NOMO-1 (cell line): ENCODE measurements around the gene MYB.

Source experiments
- DNase-seq, 2 experiments: peaks; one replicate each; lab custom pipeline; 2025; ENCODE audit not compliant: unreplicated experiment in 2 of 2; lab: John Stamatoyannopoulos, UW

The MYB gene

GRCh38 chr6:135215563-135215962 is 34.5 kb downstream of the MYB start:
- DNase-seq, result no peak

DNA sequence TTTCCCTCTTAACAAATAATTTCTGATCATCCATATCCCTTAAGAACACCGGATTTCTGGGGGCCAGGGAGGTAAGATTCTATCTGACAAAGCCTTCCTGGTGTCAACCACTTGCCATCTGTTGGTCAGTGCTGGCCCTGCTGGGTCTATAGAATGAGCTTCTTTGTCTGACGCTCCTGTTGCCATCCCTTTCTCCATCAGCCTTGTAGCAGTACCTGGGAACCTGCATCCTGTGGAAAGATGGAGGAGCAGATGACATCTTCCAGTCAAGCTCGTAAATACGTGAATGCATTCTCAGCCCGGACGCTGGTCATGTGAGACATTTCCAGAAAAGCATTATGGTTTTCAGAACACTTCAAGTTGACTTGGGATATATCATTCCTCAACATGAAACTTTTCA is 36.6 kb downstream of the MYB start:
- DNase-seq, result no peak

DNA sequence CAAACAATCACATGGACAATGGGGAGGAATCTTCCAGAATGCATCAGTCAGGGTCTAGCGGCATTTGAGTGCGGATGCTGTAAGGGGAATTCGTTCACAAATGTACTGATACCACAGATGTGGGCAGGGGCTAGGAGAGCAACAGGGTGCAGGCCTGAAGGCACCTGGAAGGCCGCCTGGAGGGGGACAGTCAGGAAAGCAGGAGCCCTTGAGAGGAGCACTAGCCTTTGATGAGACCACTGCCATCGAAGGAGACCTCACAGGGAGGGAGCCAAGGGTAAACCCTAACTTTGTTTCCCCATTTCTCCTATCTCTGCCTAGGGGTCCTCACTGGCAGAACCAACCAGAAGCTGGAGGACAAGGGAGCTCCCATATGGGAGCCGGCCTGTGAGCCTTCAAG is 38.2 kb downstream of the MYB start:
- DNase-seq, result no peak

DNA sequence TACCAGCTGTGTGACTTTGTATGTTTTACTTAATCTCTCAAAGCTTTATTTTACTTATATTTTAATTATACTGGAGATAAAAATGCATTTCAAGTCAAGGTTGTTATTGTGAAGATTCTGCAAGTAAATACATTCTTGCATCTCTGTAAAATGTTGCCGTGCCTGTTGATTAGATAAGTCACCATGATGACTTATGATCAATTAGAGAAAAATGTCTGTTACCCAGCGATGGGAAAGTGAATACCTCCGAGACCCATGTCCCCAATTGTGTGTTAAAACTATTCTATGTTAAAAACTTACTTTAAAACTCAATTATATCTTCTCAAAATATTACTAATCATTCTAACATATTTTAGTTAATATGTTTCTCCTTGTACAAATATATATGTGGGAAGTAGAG is 39.9 kb downstream of the MYB start:
- DNase-seq, result no peak

- no peak for DNase-seq
Measured at GRCh38 chr6:135221505-135221904, 40.4 kb downstream of the MYB start.

GRCh38 chr6:135222623-135223022 is 41.5 kb downstream of the MYB start:
- no peak for DNase-seq

GRCh38 chr6:135224037-135224647 is 43.0 kb downstream of the MYB start:
- no peak for DNase-seq

- DNase-seq, result no peak
Measured at GRCh38 chr6:135225911-135226310, 44.8 kb downstream of the MYB start.

DNA sequence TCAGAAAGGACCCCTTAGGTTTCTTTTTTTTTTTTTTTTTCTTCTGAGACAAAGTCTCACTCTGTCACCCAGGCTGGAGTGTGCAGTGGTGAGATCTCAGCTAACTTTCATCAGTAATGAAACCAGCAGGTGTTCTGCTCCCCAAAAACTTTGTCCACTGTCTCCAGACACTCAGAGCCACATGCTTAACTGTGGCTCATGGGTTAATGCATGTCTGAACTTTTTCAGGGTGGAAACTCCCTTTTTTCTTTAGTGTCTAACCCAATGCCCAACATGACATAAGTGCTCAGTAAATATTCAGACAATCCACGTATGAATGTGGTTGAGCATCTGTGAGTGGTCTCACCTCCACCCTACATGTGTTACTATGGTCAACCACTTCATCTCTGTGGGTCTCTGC is 45.4 kb downstream of the MYB start:
- no peak for DNase-seq

DNA sequence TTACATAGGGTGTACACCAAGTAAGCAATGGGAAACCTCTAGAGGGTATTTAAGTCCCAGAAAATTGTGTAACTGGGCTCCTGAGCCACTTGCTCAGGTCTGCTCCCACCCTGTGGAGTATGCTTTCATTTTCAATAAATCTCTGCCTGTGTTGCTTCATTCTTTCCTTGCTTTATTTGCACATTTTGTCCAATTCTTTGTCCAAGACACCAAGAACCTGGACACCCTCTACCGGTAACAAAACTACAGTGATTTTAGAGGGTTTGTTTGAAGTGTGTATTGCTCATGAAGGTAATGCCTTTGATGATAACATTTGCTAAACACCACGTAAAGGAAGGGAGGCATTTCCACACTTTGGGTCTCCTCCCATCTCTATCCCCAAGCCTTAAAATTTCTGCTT is 46.2 kb downstream of the MYB start:
- DNase-seq, result peak in 1 of 2 experiments; percentile 34

- peak in 1 of 2 experiments; percentile 21 for DNase-seq
Measured at GRCh38 chr6:135227758-135228157, 46.6 kb downstream of the MYB start.

DNA sequence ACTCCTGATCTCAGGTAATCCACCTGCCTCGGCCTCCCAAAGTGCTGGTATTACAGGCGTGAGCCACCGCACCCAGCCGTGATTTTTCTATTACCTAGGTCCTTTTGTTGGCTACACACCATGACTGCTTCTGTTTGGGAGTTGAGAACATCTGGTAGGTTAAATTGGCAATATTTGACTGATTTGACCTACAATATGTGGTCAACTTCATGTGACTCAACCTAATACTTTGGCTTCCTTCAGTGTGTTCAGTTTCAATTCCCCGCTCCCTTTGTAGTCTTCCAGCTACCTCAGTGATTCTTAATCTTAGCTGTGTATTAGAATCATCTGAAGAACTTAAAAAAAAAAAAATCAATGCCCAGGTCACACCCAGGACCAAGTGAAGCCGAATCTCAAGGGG is 47.4 kb downstream of the MYB start:
- no peak for DNase-seq

- DNase-seq, result no peak
Measured at GRCh38 chr6:135229996-135230395, 48.9 kb downstream of the MYB start.

- peak in 1 of 2 experiments; percentile 41 for DNase-seq
Measured at GRCh38 chr6:135230711-135231468, 49.8 kb downstream of the MYB start.

DNA sequence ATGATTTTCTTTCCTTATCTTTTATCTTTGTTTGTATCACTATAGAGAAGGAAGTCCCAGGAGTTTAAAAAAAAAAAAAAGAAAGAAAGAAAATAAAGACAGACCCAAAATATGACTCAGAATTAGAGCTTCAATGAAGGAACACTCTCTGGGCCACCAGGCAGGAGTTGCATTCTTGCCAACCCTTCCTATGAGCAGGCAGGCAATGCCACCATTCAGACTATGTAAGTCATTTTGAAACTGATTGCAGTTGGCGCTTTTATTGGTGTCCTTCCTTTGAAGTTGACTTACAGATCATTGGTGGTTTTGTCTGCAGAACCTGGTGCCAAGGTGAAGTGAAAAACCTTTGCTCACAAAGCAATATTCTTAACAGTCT is 50.3 kb downstream of the MYB start:
- DNase-seq, result no peak

DNA sequence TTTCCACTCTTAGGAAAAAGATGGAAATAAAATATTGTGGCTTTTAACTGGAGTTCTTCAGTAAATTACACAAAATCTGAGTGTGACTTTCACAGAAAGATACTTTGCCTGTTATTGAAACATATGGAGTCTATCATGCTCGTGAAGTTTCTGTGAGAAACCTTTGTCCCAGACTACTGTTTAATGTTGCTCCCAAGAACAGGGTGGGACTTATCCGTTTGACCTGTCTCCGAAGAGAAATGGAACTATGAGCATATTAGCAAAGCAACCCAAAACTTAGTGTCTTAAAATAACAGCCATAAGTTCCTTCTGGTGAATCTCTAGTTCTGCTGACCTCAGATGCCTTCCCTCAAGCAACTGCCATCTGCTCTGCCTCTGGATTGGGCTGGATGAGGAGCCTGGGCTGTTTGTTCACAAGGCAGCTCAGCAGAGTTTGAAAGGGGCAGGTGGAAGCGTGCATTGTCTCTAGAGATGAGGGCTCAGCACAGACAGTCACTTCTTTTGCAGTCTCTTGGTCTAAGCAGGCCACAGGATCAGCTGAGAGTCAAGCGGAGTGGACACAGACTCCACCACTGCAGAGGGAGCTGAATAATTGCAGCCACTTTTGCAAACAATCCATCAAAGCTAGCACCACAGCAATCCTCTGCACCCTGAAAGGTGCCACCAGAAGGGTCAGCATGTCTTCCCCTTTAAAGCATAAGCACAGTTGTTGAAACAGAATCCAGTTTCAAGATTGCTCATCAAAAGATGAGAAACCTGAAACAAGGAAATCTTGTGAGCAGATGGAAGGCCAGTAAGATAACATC is 52.8 kb downstream of the MYB start:
- peak; percentile 52 to 54 for DNase-seq

DNA sequence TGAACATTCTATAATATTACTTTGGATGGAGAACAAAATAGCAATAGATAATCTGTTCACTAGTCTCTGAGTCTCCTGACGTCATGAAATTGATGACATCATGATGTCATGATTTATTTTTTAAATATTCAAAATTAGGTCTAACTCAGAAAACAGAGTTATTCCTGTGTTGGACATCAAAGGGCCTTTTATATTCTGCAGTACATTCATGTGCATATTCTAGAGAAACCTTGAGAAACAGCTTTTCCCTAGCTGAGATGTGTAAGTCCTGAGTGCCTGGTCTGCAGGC is 53.3 kb downstream of the MYB start:
- DNase-seq, result no peak

GRCh38 chr6:135235716-135236115 is 54.6 kb downstream of the MYB start:
- DNase-seq, result peak in 1 of 2 experiments; percentile 35

- DNase-seq, result no peak
Measured at GRCh38 chr6:135236319-135236718, 55.2 kb downstream of the MYB start.

DNA sequence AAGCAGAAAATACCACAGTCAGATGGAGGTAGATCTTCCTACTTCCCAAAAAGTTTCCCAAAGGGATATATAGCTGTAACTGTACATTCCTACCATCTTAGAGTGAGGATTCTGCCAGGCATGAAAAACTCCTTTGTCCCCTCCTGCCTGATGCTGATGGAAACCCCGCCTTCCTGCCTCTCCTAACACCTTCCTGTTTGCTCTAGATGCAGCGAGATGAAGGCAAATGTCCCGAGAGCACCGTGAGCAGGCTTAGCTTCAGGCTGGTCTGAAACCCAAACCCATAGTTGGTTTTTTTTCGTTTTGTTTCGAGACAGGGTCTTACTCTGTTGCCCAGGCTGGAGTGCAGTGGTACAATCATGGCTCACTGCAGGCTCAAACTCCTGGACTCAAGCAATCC is 55.6 kb downstream of the MYB start:
- no peak for DNase-seq

GRCh38 chr6:135240711-135241110 is 59.6 kb downstream of the MYB start:
- no peak for DNase-seq
